ENCODE measurements around the gene CADPS2. TPM values are rescaled to one million over a fixed set of nuclear protein-coding genes. Genes with fewer than 3 reads are reported as not detected.

Gene CADPS2
- total and polyA plus RNA-seq, 7 experiments from 2014 or later: not detected

- H3K4me1 Mint-ChIP-seq: no peaks in the 10 kb centered on the region
- Histone ChIP-seq H3K4me3 (ENCODE audit: low read length) (no peak overlapping the region), H3K36me3 (ENCODE audit: control insufficient read depth in 2 of 3, insufficient read depth in 3 of 3, low read length in 3 of 3) (no peaks in the 10 kb centered on the region), H3K4me1 (ENCODE audit: control insufficient read depth in 2 of 2, insufficient read depth in 2 of 2, low read length in 2 of 2) (no peaks in the 10 kb centered on the region), H3K27me3 (ENCODE audit: control insufficient read depth in 2 of 2, insufficient read depth in 2 of 2, low read length in 2 of 2) (no peaks in the 10 kb centered on the region), H3K27ac (ENCODE audit: low read depth, low read length) (no peak overlapping the region), H3K9me3 (ENCODE audit: control insufficient read depth in 2 of 3, low read length in 3 of 3) (no peaks in the 10 kb centered on the region)
- ChIA-PET POLR2A (no interaction called here), CTCF (no interaction called here)
- no peaks in the 10 kb centered on the region for H3K27me3 Mint-ChIP-seq
- no peak overlapping the region for H3K4me3 Mint-ChIP-seq
- peaks cover 0 to 25% (median 7%) of the 10 kb centered on the region in 11 donors for H3K9me3 Mint-ChIP-seq
- DNase-seq: no peak
- H3K36me3 Mint-ChIP-seq: no peaks in the 10 kb centered on the region
- ATAC-seq: no peak
- intact Hi-C loops (cut with micrococcal nuclease): no loop called here
- H3K27ac Mint-ChIP-seq: no peak overlapping the region
Observed at GRCh38 chr7:122632238-122632637, 254.0 kb downstream of the CADPS2 start.

GRCh38 chr7:122629412-122629953 is 256.8 kb downstream of the CADPS2 start:
- ATAC-seq (no peak), DNase-seq (no peak)
- Mint-ChIP-seq H3K36me3 (peaks cover 0 to under 1% (median 0%) of the 10 kb centered on the region in 5 donors), H3K4me3 (no peak overlapping the region), H3K27me3 (no peaks in the 10 kb centered on the region), H3K4me1 (no peaks in the 10 kb centered on the region), H3K27ac (no peak overlapping the region), H3K9me3 (peaks cover 0 to 18% (median 2%) of the 10 kb centered on the region in 11 donors)
- CTCF ChIA-PET: no interaction called here
- no peaks in the 10 kb centered on the region for H3K27me3 ChIP-seq (ENCODE audit: control insufficient read depth in 2 of 2, insufficient read depth in 2 of 2, low read length in 2 of 2)
- no peaks in the 10 kb centered on the region for H3K9me3 ChIP-seq (ENCODE audit: control insufficient read depth in 2 of 3, low read length in 3 of 3)
- H3K4me1 ChIP-seq (ENCODE audit: control insufficient read depth in 2 of 2, insufficient read depth in 2 of 2, low read length in 2 of 2): no peaks in the 10 kb centered on the region
- H3K36me3 ChIP-seq (ENCODE audit: control insufficient read depth in 2 of 3, insufficient read depth in 3 of 3, low read length in 3 of 3): no peaks in the 10 kb centered on the region
- H3K27ac ChIP-seq (ENCODE audit: low read depth, low read length): no peak overlapping the region
- no peak overlapping the region for H3K4me3 ChIP-seq (ENCODE audit: low read length)
- POLR2A ChIA-PET: no interaction called here
- intact Hi-C loops (cut with micrococcal nuclease): no loop called here

DNA sequence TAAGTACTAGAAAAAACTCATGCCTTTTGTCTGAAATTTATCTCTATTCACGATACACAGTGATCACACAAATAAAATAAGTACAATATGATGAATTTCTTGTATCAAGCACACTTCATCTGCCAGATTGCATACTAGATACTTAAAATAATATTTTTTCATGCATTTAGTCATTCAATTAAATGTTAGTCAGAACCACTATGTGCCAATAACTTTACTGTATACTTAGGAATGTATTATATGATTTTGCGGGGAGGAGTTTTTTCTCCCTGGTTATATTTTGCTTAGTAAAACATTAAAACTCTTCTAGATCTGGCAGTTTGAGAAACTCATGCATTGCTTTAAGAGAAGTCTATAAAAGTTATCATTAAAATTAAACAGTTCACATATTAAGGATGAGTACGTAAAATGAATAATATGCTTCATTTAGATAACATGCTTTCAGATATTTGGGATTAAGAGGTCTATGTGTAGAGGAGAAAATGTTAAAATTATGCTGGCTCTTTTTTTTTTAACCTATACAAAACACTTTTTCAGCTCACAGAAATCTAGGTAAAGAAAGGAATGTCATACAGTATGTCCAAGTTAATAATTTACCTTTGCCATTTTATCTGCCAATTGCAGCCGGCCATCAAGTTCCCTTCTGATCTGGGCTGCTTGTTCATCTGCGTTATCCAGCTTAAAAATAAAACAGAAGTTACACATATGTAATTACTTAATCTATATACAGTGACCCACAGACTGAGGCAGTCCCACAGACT is 257.4 kb downstream of the CADPS2 start:
- H3K4me1 ChIP-seq (ENCODE audit: control insufficient read depth in 2 of 2, insufficient read depth in 2 of 2, low read length in 2 of 2): no peaks in the 10 kb centered on the region
- H3K9me3 ChIP-seq (ENCODE audit: control insufficient read depth in 2 of 3, low read length in 3 of 3): no peaks in the 10 kb centered on the region
- ATAC-seq (no peak), DNase-seq (no peak)
- Mint-ChIP-seq H3K36me3 (peaks cover 0 to 3% (median 0%) of the 10 kb centered on the region in 5 donors), H3K27me3 (no peaks in the 10 kb centered on the region), H3K27ac (no peak overlapping the region), H3K9me3 (peaks cover 0 to 20% (median 0%) of the 10 kb centered on the region in 11 donors), H3K4me1 (no peaks in the 10 kb centered on the region), H3K4me3 (no peak overlapping the region)
- CTCF ChIA-PET: no interaction called here
- H3K27ac ChIP-seq (ENCODE audit: low read depth, low read length): no peak overlapping the region
- POLR2A ChIA-PET: no interaction called here
- H3K36me3 ChIP-seq (ENCODE audit: control insufficient read depth in 2 of 3, insufficient read depth in 3 of 3, low read length in 3 of 3): no peaks in the 10 kb centered on the region
- H3K4me3 ChIP-seq (ENCODE audit: low read length): no peak overlapping the region
- no peaks in the 10 kb centered on the region for H3K27me3 ChIP-seq (ENCODE audit: control insufficient read depth in 2 of 2, insufficient read depth in 2 of 2, low read length in 2 of 2)
- intact Hi-C loops (cut with micrococcal nuclease): no loop called here

DNA sequence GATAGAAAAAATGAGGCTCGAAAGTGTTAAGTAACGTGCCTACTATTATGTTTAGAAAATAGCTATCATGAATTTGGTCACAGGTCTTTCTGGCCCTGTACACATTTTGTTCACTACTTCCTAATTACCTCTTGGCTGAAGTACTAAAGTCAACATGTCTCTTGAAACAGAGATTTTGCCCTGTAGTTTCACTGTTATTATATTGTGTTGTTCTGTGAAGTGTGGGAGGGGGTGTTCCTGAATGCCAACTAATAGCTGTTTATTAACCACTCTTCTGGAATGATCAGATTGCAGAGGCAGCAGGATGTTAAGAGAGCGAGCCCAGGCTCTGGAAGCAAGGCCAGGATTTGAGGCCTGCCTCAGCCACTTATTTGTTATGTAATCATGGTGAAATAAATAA is 259.5 kb downstream of the CADPS2 start:
- no peak for DNase-seq
- Histone ChIP-seq H3K36me3 (ENCODE audit: control insufficient read depth in 2 of 3, insufficient read depth in 3 of 3, low read length in 3 of 3) (no peaks in the 10 kb centered on the region), H3K4me1 (ENCODE audit: control insufficient read depth in 2 of 2, insufficient read depth in 2 of 2, low read length in 2 of 2) (no peaks in the 10 kb centered on the region), H3K27me3 (ENCODE audit: control insufficient read depth in 2 of 2, insufficient read depth in 2 of 2, low read length in 2 of 2) (no peaks in the 10 kb centered on the region), H3K4me3 (ENCODE audit: low read length) (no peak overlapping the region), H3K9me3 (ENCODE audit: control insufficient read depth in 2 of 3, low read length in 3 of 3) (no peaks in the 10 kb centered on the region), H3K27ac (ENCODE audit: low read depth, low read length) (no peak overlapping the region)
- intact Hi-C loops (cut with micrococcal nuclease): no loop called here
- CTCF ChIA-PET: no interaction called here
- Mint-ChIP-seq H3K27ac (no peak overlapping the region), H3K36me3 (peaks cover 0 to 3% (median 0%) of the 10 kb centered on the region in 5 donors), H3K4me1 (no peaks in the 10 kb centered on the region), H3K9me3 (peaks cover 0 to 15% (median 0%) of the 10 kb centered on the region in 11 donors), H3K4me3 (no peak overlapping the region), H3K27me3 (no peaks in the 10 kb centered on the region)
- POLR2A ChIA-PET: no interaction called here
- ATAC-seq: no peak

DNA sequence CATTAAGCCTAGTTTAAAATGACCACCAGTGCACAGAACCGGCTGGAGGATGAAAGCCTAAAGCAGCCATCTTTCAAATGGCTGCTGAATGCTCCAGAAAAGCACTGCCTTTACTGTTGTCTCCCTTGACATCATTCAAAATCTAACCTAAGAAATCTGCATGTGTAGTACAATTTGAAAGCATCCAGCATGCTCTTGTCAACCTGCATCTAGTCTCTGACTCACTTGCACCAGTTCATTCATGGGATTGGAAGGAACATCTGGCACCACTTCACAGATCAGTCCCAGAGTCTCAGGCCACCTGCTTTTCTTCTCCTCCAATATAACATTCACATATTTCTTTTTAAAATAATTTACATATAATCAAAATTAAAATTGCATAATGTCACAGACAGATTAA is 263.6 kb downstream of the CADPS2 start:
- no peaks in the 10 kb centered on the region for H3K27me3 Mint-ChIP-seq
- POLR2A ChIA-PET: no interaction called here
- Histone ChIP-seq H3K4me3 (ENCODE audit: low read length) (no peak overlapping the region), H3K4me1 (ENCODE audit: control insufficient read depth in 2 of 2, insufficient read depth in 2 of 2, low read length in 2 of 2) (no peaks in the 10 kb centered on the region), H3K27ac (ENCODE audit: low read depth, low read length) (no peak overlapping the region), H3K27me3 (ENCODE audit: control insufficient read depth in 2 of 2, insufficient read depth in 2 of 2, low read length in 2 of 2) (no peaks in the 10 kb centered on the region), H3K36me3 (ENCODE audit: control insufficient read depth in 2 of 3, insufficient read depth in 3 of 3, low read length in 3 of 3) (no peaks in the 10 kb centered on the region), H3K9me3 (ENCODE audit: control insufficient read depth in 2 of 3, low read length in 3 of 3) (no peaks in the 10 kb centered on the region)
- CTCF ChIA-PET: no interaction called here
- H3K4me1 Mint-ChIP-seq: no peaks in the 10 kb centered on the region
- H3K36me3 Mint-ChIP-seq: peaks cover 0 to 3% (median 0%) of the 10 kb centered on the region in 5 donors
- no peak overlapping the region for H3K27ac Mint-ChIP-seq
- DNase-seq (no peak), ATAC-seq (no peak)
- peaks cover 0 to 8% (median 0%) of the 10 kb centered on the region in 11 donors for H3K9me3 Mint-ChIP-seq
- no peak overlapping the region for H3K4me3 Mint-ChIP-seq
- intact Hi-C loops (cut with micrococcal nuclease): no loop called here

DNA sequence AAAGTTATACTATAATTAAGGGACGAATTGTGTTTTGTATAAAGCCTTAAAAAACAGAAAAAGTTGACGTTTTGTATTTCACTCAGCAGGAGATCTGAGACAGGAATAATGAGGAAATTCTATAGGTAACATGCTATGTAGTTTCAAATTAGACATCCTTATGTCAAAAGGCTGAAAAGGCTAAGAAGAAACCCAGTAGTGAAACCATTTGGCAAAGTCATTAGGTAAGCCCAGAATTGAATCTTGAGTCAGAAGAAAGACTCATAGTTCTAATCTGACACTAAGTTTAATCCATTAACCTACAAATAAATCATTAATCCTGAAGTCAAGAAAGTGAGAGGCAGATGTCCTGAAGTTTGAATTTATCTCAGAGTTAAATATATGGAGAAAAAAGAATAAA is 266.6 kb downstream of the CADPS2 start:
- H3K27ac Mint-ChIP-seq: no peak overlapping the region
- ATAC-seq (no peak), DNase-seq (no peak)
- H3K4me1 Mint-ChIP-seq: no peaks in the 10 kb centered on the region
- intact Hi-C loops (cut with micrococcal nuclease): no loop called here
- no peaks in the 10 kb centered on the region for H3K27me3 ChIP-seq (ENCODE audit: control insufficient read depth in 2 of 2, insufficient read depth in 2 of 2, low read length in 2 of 2)
- no peaks in the 10 kb centered on the region for H3K27me3 Mint-ChIP-seq
- peaks cover 0 to 8% (median 0%) of the 10 kb centered on the region in 11 donors for H3K9me3 Mint-ChIP-seq
- POLR2A ChIA-PET: no interaction called here
- H3K36me3 Mint-ChIP-seq: peaks cover 0 to 3% (median 0%) of the 10 kb centered on the region in 5 donors
- no peak overlapping the region for H3K4me3 Mint-ChIP-seq
- no peak overlapping the region for H3K27ac ChIP-seq (ENCODE audit: low read depth, low read length)
- no peaks in the 10 kb centered on the region for H3K4me1 ChIP-seq (ENCODE audit: control insufficient read depth in 2 of 2, insufficient read depth in 2 of 2, low read length in 2 of 2)
- CTCF ChIA-PET: no interaction called here
- no peaks in the 10 kb centered on the region for H3K9me3 ChIP-seq (ENCODE audit: control insufficient read depth in 2 of 3, low read length in 3 of 3)
- no peaks in the 10 kb centered on the region for H3K36me3 ChIP-seq (ENCODE audit: control insufficient read depth in 2 of 3, insufficient read depth in 3 of 3, low read length in 3 of 3)
- H3K4me3 ChIP-seq (ENCODE audit: low read length): no peak overlapping the region

DNA sequence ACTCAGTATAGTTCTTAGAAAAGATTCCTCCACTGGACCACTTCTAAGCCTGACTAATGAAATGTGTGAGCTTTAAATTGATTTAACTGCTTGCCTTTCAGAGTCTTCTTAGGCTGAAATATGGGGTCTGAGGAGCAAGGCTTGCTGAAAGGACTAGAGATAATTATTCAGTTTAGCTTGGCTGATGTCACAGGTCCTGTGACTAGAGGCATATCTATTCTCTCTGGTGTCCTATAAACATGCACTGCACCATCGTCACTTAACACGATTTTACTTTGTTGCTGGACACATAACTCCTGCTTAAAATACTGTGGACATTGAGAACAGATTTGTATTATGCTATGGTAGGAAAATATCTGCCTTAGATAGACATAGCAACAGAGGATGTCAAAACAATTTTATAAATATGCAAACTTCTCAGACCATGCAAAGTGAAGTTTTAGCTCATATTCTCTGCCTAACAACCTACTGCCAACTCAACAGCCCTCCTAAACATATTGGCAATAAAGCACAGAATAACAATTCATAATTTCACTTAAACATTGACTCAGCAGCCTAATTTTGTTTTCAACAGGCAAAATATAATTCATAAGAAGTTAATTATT is 267.6 kb downstream of the CADPS2 start:
- H3K27me3 ChIP-seq (ENCODE audit: control insufficient read depth in 2 of 2, insufficient read depth in 2 of 2, low read length in 2 of 2): no peaks in the 10 kb centered on the region
- H3K4me3 Mint-ChIP-seq: no peak overlapping the region
- peaks cover 0 to 6% (median 0%) of the 10 kb centered on the region in 11 donors for H3K9me3 Mint-ChIP-seq
- CTCF ChIA-PET: no interaction called here
- no peaks in the 10 kb centered on the region for H3K9me3 ChIP-seq (ENCODE audit: control insufficient read depth in 2 of 3, low read length in 3 of 3)
- H3K4me3 ChIP-seq (ENCODE audit: low read length): no peak overlapping the region
- POLR2A ChIA-PET: no interaction called here
- no peak for ATAC-seq
- no peaks in the 10 kb centered on the region for H3K36me3 ChIP-seq (ENCODE audit: control insufficient read depth in 2 of 3, insufficient read depth in 3 of 3, low read length in 3 of 3)
- H3K27ac ChIP-seq (ENCODE audit: low read depth, low read length): no peak overlapping the region
- intact Hi-C loops (cut with micrococcal nuclease): no loop called here
- H3K27ac Mint-ChIP-seq: no peak overlapping the region
- no peaks in the 10 kb centered on the region for H3K27me3 Mint-ChIP-seq
- no peaks in the 10 kb centered on the region for H3K36me3 Mint-ChIP-seq
- H3K4me1 Mint-ChIP-seq: no peaks in the 10 kb centered on the region
- H3K4me1 ChIP-seq (ENCODE audit: control insufficient read depth in 2 of 2, insufficient read depth in 2 of 2, low read length in 2 of 2): no peaks in the 10 kb centered on the region
- DNase-seq: no peak
